Measurements from ENCODE around the gene ABHD3.

GRCh38 chr18:21745231-21745630 lies 40.7 kb upstream of the ABHD3 start:
- TF ChIP-seq EZH2 (IDR thresholded peaks at IDR 0.05; ENCODE audit: insufficient read depth, poor library complexity, severe bottlenecking) (no peak), EZH2phosphoT487 (IDR thresholded peaks at IDR 0.05; ENCODE audit: insufficient read depth, low read depth) (no peak)
